HEK293T (cell line): ENCODE data around the gene CFAP61.

Experiments used
- CTCF ChIA-PET: fragments of 350-600 bp; formaldehyde crosslinking; extraction: SDS; loops from one replicate; lab custom pipeline; 2021; ENCODE audit warnings: antibody characterized with exemption, inconsistent platforms; lab: Yijun Ruan, JAX
- POLR2A ChIA-PET: fragments of 350-600 bp; formaldehyde crosslinking; extraction: SDS; loops from one replicate; lab custom pipeline; 2020; ENCODE audit warnings: antibody characterized with exemption, inconsistent platforms; lab: Yijun Ruan, JAX
- DNase-seq: peaks from one replicate; pipeline ENCODE4 v3.0.0; 2012; ENCODE audit warnings: mixed read lengths; ENCODE audit errors: extremely low spot score
- ARNT ChIP-seq: fragments of 450-650 bp; IDR thresholded peaks from 2 replicates; pipeline ENCODE4 v1.6.1; 2017; ENCODE audit warnings: mild to moderate bottlenecking
- BHLHE40 ChIP-seq: fragments of 450-650 bp; IDR thresholded peaks from 2 replicates; pipeline ENCODE4 v1.6.1; 2016; ENCODE audit warnings: mild to moderate bottlenecking, moderate library complexity, borderline replicate concordance
- CTBP1 ChIP-seq: fragments of 450-650 bp; IDR thresholded peaks from 2 replicates; pipeline ENCODE4 v1.6.1; 2016; ENCODE audit warnings: borderline replicate concordance
- ELF4 ChIP-seq: fragments of 450-650 bp; IDR thresholded peaks from 2 replicates; pipeline ENCODE4 v1.6.1; 2017; ENCODE audit warnings: antibody characterized with exemption
- FOXA1 ChIP-seq: fragments of 450-650 bp; IDR thresholded peaks from 2 replicates; pipeline ENCODE4 v1.6.1; 2016; ENCODE audit warnings: mild to moderate bottlenecking
- FOXK2 ChIP-seq: fragments of 450-650 bp; IDR thresholded peaks from 2 replicates; pipeline ENCODE4 v1.6.1; 2016; ENCODE audit warnings: mild to moderate bottlenecking
- FOXM1 ChIP-seq: fragments of 450-650 bp; IDR thresholded peaks from 2 replicates; pipeline ENCODE4 v1.6.1; 2017; ENCODE audit warnings: mild to moderate bottlenecking, borderline replicate concordance
- HDGF ChIP-seq: fragments of 450-650 bp; IDR thresholded peaks from 2 replicates; pipeline ENCODE4 v1.6.1; 2017; ENCODE audit warnings: antibody characterized with exemption, borderline replicate concordance
- L3MBTL2 ChIP-seq: fragments of 450-650 bp; conservative IDR thresholded peaks from 2 replicates; pipeline ENCODE4 v1.6.1; 2016; ENCODE audit warnings: mild to moderate bottlenecking
- LEF1 ChIP-seq: fragments of 450-650 bp; IDR thresholded peaks from 2 replicates; pipeline ENCODE4 v1.6.1; 2017; ENCODE audit warnings: mild to moderate bottlenecking, borderline replicate concordance
- NFRKB ChIP-seq: fragments of 450-650 bp; IDR thresholded peaks from 2 replicates; pipeline ENCODE4 v1.6.1; 2016; ENCODE audit warnings: mild to moderate bottlenecking, moderate library complexity
- SP1 ChIP-seq: fragments of 450-650 bp; IDR thresholded peaks from 2 replicates; pipeline ENCODE4 v1.6.1; 2017
- SUZ12 ChIP-seq: fragments of 450-650 bp; IDR thresholded peaks from 2 replicates; pipeline ENCODE4 v1.6.1; 2016; ENCODE audit warnings: mild to moderate bottlenecking
- TARDBP ChIP-seq: fragments of 450-650 bp; IDR thresholded peaks from 2 replicates; pipeline ENCODE4 v1.6.1; 2016
- ZNF384 ChIP-seq: fragments of 450-650 bp; IDR thresholded peaks from 2 replicates; pipeline ENCODE4 v1.6.1; 2016
- TF ChIP-seq, protein P1 (sequence below): fragments of 450-650 bp; IDR thresholded peaks from 2 replicates; pipeline ENCODE4 v1.6.1; 2016

Gene CFAP61

GRCh38 chr20:20292472-20292871, 240.1 kb downstream of the CFAP61 start:
- ChIA-PET CTCF (no interaction called here), POLR2A (no interaction called here)
- no peak for TF ChIP-seq BHLHE40
- no peak for TF ChIP-seq FOXK2
- TF ChIP-seq CTBP1, result no peak
- no peak for TF ChIP-seq L3MBTL2
- TF ChIP-seq TARDBP, result no peak
- no peak for TF ChIP-seq SUZ12
- TF ChIP-seq SP1, result no peak
- no peak for TF ChIP-seq ELF4
- no peak for TF ChIP-seq HDGF
- TF ChIP-seq NFRKB, result no peak
- no peak for TF ChIP-seq ZNF384
- no peak for TF ChIP-seq FOXA1
- no peak for TF ChIP-seq LEF1
- no peak for TF ChIP-seq FOXM1
- TF ChIP-seq ARNT, result no peak
- TF ChIP-seq, protein P1, sequence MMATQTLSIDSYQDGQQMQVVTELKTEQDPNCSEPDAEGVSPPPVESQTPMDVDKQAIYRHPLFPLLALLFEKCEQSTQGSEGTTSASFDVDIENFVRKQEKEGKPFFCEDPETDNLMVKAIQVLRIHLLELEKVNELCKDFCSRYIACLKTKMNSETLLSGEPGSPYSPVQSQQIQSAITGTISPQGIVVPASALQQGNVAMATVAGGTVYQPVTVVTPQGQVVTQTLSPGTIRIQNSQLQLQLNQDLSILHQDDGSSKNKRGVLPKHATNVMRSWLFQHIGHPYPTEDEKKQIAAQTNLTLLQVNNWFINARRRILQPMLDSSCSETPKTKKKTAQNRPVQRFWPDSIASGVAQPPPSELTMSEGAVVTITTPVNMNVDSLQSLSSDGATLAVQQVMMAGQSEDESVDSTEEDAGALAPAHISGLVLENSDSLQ, result no peak

GRCh38 chr20:20293141-20293540, 240.8 kb downstream of the CFAP61 start:
- no peak for TF ChIP-seq ZNF384
- no peak for TF ChIP-seq FOXK2
- TF ChIP-seq NFRKB, result no peak
- CTCF ChIA-PET, result no interaction called here
- DNase-seq, result no peak
- POLR2A ChIA-PET, result no interaction called here

More at GRCh38 chr20:20292472-20292871, 240.1 kb downstream of the CFAP61 start:
- DNase-seq, result no peak

GRCh38 chr20:20293691-20294385, 241.5 kb downstream of the CFAP61 start:
- CTCF ChIA-PET, result no interaction called here
- POLR2A ChIA-PET, result no interaction called here
- no peak for TF ChIP-seq FOXM1
- no peak for TF ChIP-seq NFRKB
- TF ChIP-seq ARNT, result no peak
- TF ChIP-seq HDGF, result no peak
- TF ChIP-seq FOXA1, result no peak
- TF ChIP-seq L3MBTL2, result no peak
- TF ChIP-seq ELF4, result no peak
- no peak for TF ChIP-seq CTBP1
- TF ChIP-seq BHLHE40, result no peak
- TF ChIP-seq ZNF384, result no peak
- TF ChIP-seq FOXK2, result no peak
- TF ChIP-seq SUZ12, result no peak
- TF ChIP-seq, protein P1, result no peak
- TF ChIP-seq LEF1, result no peak
- TF ChIP-seq TARDBP, result no peak
- no peak for TF ChIP-seq SP1
- no peak for DNase-seq

- ChIA-PET POLR2A (no interaction called here), CTCF (no interaction called here)
- TF ChIP-seq CTBP1, result no peak
- TF ChIP-seq ELF4, result no peak
- TF ChIP-seq L3MBTL2, result no peak
- TF ChIP-seq ZNF384, result no peak
- no peak for TF ChIP-seq TARDBP
- TF ChIP-seq FOXM1, result no peak
- TF ChIP-seq HDGF, result no peak
- no peak for TF ChIP-seq FOXA1
- TF ChIP-seq ARNT, result no peak
- DNase-seq, result no peak
These were observed 243.5 kb downstream of the CFAP61 start for GRCh38 chr20:20295621-20296498.

- DNase-seq, result no peak
- ChIA-PET POLR2A (no interaction called here), CTCF (no interaction called here)
- TF ChIP-seq SUZ12, result no peak
- no peak for TF ChIP-seq ELF4
- no peak for TF ChIP-seq TARDBP
- TF ChIP-seq FOXM1, result no peak
- TF ChIP-seq ZNF384, result no peak
- TF ChIP-seq SP1, result no peak
- TF ChIP-seq, protein P1, result no peak
- TF ChIP-seq NFRKB, result no peak
- TF ChIP-seq HDGF, result no peak
- no peak for TF ChIP-seq CTBP1
- no peak for TF ChIP-seq LEF1
- TF ChIP-seq FOXK2, result no peak
- TF ChIP-seq FOXA1, result no peak
- TF ChIP-seq L3MBTL2, result no peak
- TF ChIP-seq BHLHE40, result no peak
- TF ChIP-seq ARNT, result no peak
These were observed 244.8 kb downstream of the CFAP61 start for GRCh38 chr20:20297181-20297580.
